Right lobe of liver (tissue), 4 donors: ENCODE results near the gene TMEM151A.

Source experiments
- POLR2A ChIP-seq: fragments of 450-650 bp; IDR thresholded peaks from one replicate; pipeline ENCODE4 v1.6.1; 2017; ENCODE audit warnings: antibody characterized with exemption, mild to moderate bottlenecking
- TF ChIP-seq, protein P1 (sequence below), 4 donors: fragments of 200-600 bp in 3 of 4; fragments of 450-650 bp in 1 of 4; IDR thresholded peaks; one replicate each; pipeline versions ENCODE4 v1.5.1 to v1.8.0; 2016 to 2022; ENCODE audit warnings: antibody characterized with exemption in 4 of 4, mild to moderate bottlenecking in 2 of 4
- donor health status: DM: no; HTN: no; CAD: no.
- donor health status: DM: no; HTN: no; CAD: no.
- donor health status: DM: no; HTN: yes; CAD: no.

DNA sequence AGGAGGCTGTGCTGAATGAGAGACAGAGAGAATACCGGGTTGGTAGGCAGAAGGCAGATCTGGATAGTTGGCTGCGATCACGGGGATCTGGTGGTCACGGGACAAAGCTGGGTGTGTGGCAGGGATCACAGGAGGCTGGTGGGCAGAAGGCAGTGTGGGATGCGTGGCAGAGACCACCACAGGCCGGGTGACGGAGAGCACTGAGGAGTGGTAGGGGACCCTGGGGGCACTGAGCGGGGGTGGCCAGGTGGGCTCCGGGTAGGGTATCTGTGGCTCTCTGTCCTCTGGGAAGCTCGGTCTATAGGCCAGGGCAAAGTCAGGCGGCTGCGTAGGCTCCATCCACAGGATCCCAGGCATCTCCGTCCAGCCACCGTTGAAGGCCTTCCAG, 23.8 kb downstream of the TMEM151A start:
- TF ChIP-seq POLR2A, result no peak
- TF ChIP-seq, protein P1, sequence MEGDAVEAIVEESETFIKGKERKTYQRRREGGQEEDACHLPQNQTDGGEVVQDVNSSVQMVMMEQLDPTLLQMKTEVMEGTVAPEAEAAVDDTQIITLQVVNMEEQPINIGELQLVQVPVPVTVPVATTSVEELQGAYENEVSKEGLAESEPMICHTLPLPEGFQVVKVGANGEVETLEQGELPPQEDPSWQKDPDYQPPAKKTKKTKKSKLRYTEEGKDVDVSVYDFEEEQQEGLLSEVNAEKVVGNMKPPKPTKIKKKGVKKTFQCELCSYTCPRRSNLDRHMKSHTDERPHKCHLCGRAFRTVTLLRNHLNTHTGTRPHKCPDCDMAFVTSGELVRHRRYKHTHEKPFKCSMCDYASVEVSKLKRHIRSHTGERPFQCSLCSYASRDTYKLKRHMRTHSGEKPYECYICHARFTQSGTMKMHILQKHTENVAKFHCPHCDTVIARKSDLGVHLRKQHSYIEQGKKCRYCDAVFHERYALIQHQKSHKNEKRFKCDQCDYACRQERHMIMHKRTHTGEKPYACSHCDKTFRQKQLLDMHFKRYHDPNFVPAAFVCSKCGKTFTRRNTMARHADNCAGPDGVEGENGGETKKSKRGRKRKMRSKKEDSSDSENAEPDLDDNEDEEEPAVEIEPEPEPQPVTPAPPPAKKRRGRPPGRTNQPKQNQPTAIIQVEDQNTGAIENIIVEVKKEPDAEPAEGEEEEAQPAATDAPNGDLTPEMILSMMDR (IDR thresholded peaks at IDR 0.05), result no peak
